Iris pigment epithelial cell (primary cell): ENCODE data around the gene FBXW12.
"Not testable (repeated sequence)": the region's sequence is repeated elsewhere in the genome, so short reads cannot be mapped to it uniquely, and the experiment has no call there.

ENCODE experiments used
- DNase-seq: peaks from one replicate; pipeline ENCODE4 v3.0.0-alpha.2; 2011; ENCODE audit warnings: low read depth

Gene FBXW12

GRCh38 chr3:48372862-48373435, 930 bp downstream of the FBXW12 start:
- no peak for DNase-seq

- peak; percentile 21 for DNase-seq
Measured at GRCh38 chr3:48387634-48388033, 15.6 kb downstream of the FBXW12 start.

GRCh38 chr3:48388966-48389365, 16.9 kb downstream of the FBXW12 start:
- DNase-seq, result no peak

- no peak for DNase-seq
Measured at GRCh38 chr3:48394391-48394790, 22.4 kb downstream of the FBXW12 start.

- DNase-seq, result no peak
Measured at GRCh38 chr3:48395714-48396113, 23.7 kb downstream of the FBXW12 start.

- no peak for DNase-seq
Measured at GRCh38 chr3:48397767-48398681, 26.0 kb downstream of the FBXW12 start.

- DNase-seq, result no peak
Measured at GRCh38 chr3:48398701-48399386, 26.8 kb downstream of the FBXW12 start.

- DNase-seq, result no peak
Measured at GRCh38 chr3:48399387-48400172, 27.6 kb downstream of the FBXW12 start.

- peak; percentile 36 for DNase-seq
Measured at GRCh38 chr3:48400824-48401433, 28.9 kb downstream of the FBXW12 start.

GRCh38 chr3:48401434-48401901, 29.4 kb downstream of the FBXW12 start:
- DNase-seq, result not testable (repeated sequence)

GRCh38 chr3:48402281-48402732, 30.3 kb downstream of the FBXW12 start:
- peak; percentile 93 for DNase-seq

GRCh38 chr3:48402907-48403306, 30.9 kb downstream of the FBXW12 start:
- no peak for DNase-seq

GRCh38 chr3:48403533-48404439, 31.8 kb downstream of the FBXW12 start:
- no peak for DNase-seq

GRCh38 chr3:48404440-48405342, 32.7 kb downstream of the FBXW12 start:
- DNase-seq, result no peak

- DNase-seq, result no peak
Measured at GRCh38 chr3:48405343-48405881, 33.4 kb downstream of the FBXW12 start.

- no peak for DNase-seq
Measured at GRCh38 chr3:48405971-48406370, 34.0 kb downstream of the FBXW12 start.

GRCh38 chr3:48406443-48407431, 34.7 kb downstream of the FBXW12 start:
- no peak for DNase-seq
